ENCODE measurements around the gene GLT1D1.

The GLT1D1 gene

DNA sequence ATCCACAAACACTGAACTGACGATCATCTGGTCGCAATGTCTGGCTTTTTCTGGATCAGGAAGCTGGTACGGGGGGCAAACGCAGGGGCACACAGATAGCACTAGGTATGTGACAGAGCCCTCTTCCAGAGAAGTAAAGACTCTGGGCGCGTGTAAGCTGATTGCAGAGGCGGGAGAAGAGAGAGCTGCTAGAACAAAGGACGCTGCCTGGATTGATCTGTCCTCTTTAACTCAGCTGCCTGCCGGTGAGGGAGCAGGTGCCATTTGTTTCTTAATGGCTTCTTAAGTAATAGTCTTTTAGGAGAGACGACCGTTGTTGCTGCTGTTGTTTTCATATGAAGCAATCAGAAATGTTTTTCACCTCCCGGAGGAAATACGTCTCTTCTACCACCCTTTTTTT, 77.3 kb downstream of the GLT1D1 start:
- no peak for DNase-seq (ENCODE audit: insufficient read length, low spot score)
- FAIRE-seq: no peak
- TF ChIP-seq POLR2A (IDR thresholded peaks at IDR 0.05; ENCODE audit: low read depth, low read length): no peak

DNA sequence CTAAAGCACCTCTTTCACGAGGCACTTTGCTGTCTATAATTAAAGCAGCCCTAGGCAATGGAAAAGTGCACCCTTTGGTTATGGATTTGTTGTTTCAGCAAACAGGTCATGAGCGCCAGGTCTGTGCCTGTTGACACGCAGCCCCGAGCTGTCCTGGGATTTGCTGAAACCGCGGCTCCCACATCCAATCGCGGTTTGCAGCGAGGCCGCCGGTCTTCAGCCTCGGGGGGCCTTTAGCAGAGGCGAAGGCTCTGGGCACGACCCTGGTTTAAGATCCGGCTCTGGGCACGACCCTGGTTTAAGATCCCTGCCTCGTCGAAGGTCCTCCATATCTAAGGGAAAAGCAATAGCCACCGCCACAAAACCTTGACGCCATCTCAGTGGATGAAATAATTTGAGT, 79.2 kb downstream of the GLT1D1 start:
- no peak for DNase-seq (ENCODE audit: insufficient read length, low spot score)
- TF ChIP-seq POLR2A (IDR thresholded peaks at IDR 0.05; ENCODE audit: low read depth, low read length): no peak
- FAIRE-seq: no peak

- DNase-seq (ENCODE audit: insufficient read length, low spot score): no peak
Observed at GRCh38 chr12:128933039-128933438, 79.8 kb downstream of the GLT1D1 start.

GRCh38 chr12:128933926-128934325, 80.6 kb downstream of the GLT1D1 start:
- FAIRE-seq (no peak), DNase-seq (ENCODE audit: insufficient read length, low spot score) (no peak)
- TF ChIP-seq POLR2A (IDR thresholded peaks at IDR 0.05; ENCODE audit: low read depth, low read length): no peak

More at GRCh38 chr12:128933039-128933438, 79.8 kb downstream of the GLT1D1 start:
- TF ChIP-seq POLR2A (IDR thresholded peaks at IDR 0.05; ENCODE audit: low read depth, low read length): no peak
- no peak for FAIRE-seq

- DNase-seq (ENCODE audit: insufficient read length, low spot score): no peak
- no peak for TF ChIP-seq POLR2A (IDR thresholded peaks at IDR 0.05; ENCODE audit: low read depth, low read length)
- no peak for FAIRE-seq
Observed at GRCh38 chr12:128938886-128939285, 85.6 kb downstream of the GLT1D1 start.

GRCh38 chr12:128940090-128940888, 87.0 kb downstream of the GLT1D1 start:
- no peak for TF ChIP-seq POLR2A (IDR thresholded peaks at IDR 0.05; ENCODE audit: low read depth, low read length)
- FAIRE-seq (no peak), DNase-seq (ENCODE audit: insufficient read length, low spot score) (no peak)

DNA sequence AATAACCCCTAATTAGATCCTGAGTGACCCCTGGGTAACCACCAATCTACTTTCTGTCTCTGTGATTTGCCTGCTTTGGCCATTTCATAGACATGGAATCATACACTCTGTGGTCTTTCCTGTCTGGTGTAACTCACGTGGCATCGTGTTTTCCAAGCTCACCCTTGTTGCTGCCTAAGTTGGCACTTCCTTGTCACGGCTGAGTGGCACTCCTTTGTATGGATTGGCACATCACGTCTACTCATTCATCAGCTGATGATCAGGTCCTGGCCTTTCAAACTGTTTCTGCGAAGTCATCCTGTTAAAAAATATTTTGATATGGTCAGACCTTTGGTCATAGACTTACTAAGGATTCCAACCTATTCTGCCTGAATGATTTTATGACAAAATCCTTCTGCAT, 87.7 kb downstream of the GLT1D1 start:
- TF ChIP-seq POLR2A (IDR thresholded peaks at IDR 0.05; ENCODE audit: low read depth, low read length): no peak
- FAIRE-seq (no peak), DNase-seq (ENCODE audit: insufficient read length, low spot score) (no peak)

DNA sequence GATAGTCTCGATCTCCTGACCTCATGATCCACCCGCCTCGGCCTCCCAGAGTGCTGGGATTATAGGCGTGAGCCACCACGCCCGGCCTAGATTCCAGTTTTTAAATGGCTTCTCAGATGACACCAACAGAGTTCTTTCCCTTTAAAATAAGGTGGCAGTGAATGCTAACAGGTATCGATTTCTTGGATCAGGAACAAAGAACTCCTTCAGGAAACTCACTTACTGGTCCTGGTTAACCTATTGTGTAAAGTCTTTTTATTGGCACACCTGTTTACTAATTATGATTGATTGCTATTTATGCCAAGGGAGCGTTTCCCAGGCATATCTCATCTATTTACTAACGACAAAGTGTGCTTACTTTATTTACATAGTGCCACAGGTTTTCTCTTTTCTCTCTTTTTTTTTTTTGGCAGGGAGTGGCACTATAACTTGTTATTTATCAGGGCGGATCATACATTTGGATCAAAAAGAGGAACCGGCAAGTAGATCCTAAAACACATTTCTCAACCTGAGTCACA, 89.7 kb downstream of the GLT1D1 start:
- TF ChIP-seq POLR2A (IDR thresholded peaks at IDR 0.05; ENCODE audit: low read depth, low read length): no peak
- FAIRE-seq: no peak
- no peak for DNase-seq (ENCODE audit: insufficient read length, low spot score)

- DNase-seq (ENCODE audit: insufficient read length, low spot score): no peak
- FAIRE-seq: no peak
- TF ChIP-seq POLR2A (IDR thresholded peaks at IDR 0.05; ENCODE audit: low read depth, low read length): no peak
Observed at GRCh38 chr12:128944956-128945355, 91.7 kb downstream of the GLT1D1 start.

GRCh38 chr12:128947209-128947608, 93.9 kb downstream of the GLT1D1 start:
- no peak for FAIRE-seq

DNA sequence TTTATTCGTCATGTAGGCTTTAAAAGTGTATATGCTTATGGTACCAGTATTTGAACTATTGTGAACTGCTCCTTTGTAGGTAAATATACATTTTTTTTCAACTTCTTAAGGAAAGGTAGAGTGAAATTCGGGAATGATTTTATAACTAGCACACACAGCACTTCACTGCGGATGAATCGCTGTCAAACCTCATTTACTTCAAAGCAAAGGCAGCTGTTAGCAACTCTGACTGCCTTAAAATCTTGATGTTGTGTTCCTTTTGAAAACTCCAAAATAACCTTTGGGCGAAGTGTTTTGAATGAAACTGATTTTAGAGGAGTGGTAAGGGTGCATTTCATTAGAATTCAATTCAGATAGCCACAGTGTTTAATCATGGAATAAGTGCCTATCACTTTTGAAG, 95.8 kb downstream of the GLT1D1 start:
- TF ChIP-seq POLR2A (IDR thresholded peaks at IDR 0.05; ENCODE audit: low read depth, low read length): no peak
- DNase-seq (ENCODE audit: insufficient read length, low spot score) (no peak), FAIRE-seq (no peak)

More at GRCh38 chr12:128947209-128947608, 93.9 kb downstream of the GLT1D1 start:
- TF ChIP-seq POLR2A (IDR thresholded peaks at IDR 0.05; ENCODE audit: low read depth, low read length): no peak
- no peak for DNase-seq (ENCODE audit: insufficient read length, low spot score)

DNA sequence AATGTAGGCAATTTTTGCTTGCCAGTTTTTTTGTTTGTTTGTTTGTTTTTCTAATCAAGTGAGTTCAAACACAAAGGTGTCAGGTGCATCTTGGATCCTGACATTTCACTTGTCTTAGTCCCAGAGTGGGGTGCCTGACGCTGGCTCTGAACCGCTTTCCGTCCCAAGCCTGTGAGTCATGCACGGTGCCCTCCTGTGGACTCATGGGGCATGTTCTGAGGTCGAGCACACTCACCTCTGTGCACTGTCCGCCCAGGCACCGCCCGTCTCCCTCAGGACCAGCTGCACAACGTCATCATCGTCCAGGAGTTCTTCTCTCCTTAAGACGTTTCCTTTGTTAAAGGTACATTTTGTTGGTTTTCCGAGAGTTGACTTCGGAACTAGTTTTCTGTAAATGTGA, 98.2 kb downstream of the GLT1D1 start:
- TF ChIP-seq POLR2A (IDR thresholded peaks at IDR 0.05; ENCODE audit: low read depth, low read length): no peak
- FAIRE-seq: no peak
- DNase-seq (ENCODE audit: insufficient read length, low spot score): peak; percentile 23

DNA sequence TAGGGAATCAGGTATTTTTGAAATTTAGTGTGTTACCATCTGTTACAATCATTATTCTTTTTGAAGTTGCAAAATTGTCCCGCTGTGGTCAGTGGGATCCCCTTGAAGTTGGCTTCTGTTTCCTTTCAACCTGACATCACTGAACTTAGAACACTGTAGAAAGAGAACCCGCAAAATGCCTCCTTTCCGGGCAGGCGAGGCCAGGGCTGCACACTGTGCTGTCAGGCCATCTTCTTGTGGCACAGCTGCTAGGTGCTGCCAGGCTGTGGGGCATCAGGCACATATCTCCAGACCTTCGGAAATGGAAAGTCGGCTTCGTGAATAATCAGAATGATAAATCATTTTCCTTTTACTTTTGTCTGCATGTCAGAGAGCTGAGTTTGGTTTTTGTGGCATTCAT, 103.5 kb downstream of the GLT1D1 start:
- no peak for TF ChIP-seq POLR2A (IDR thresholded peaks at IDR 0.05; ENCODE audit: low read depth, low read length)
- FAIRE-seq: no peak
- no peak for DNase-seq (ENCODE audit: insufficient read length, low spot score)

GRCh38 chr12:128959901-128960300, 106.6 kb downstream of the GLT1D1 start:
- DNase-seq (ENCODE audit: insufficient read length, low spot score) (no peak), FAIRE-seq (no peak)
- TF ChIP-seq POLR2A (IDR thresholded peaks at IDR 0.05; ENCODE audit: low read depth, low read length): no peak

GRCh38 chr12:128961308-128961902, 108.1 kb downstream of the GLT1D1 start:
- TF ChIP-seq POLR2A (IDR thresholded peaks at IDR 0.05; ENCODE audit: low read depth, low read length): no peak
- no peak for FAIRE-seq
- DNase-seq (ENCODE audit: insufficient read length, low spot score): no peak
